SU-DHL-6 (cell line): ENCODE measurements around the gene SUGCT.

ENCODE experiments used
- CTCF ChIP-seq: fragments of 200-600 bp; sonication (generic); IDR thresholded peaks from one replicate; pipeline ENCODE4 v1.5.1; 2017; ENCODE audit warnings: antibody characterized with exemption, mild to moderate bottlenecking, low read length, moderate library complexity; ENCODE audit not compliant: insufficient read depth, poor library complexity, severe bottlenecking
- EZH2phosphoT487 ChIP-seq: fragments of 200-600 bp; sonication (generic), shearing (Covaris generic); conservative IDR thresholded peaks from 2 replicates; pipeline ENCODE4 v1.6.1; 2018; ENCODE audit warnings: mild to moderate bottlenecking, antibody characterized with exemption, low read length, moderate library complexity, mixed read lengths

- TF ChIP-seq CTCF (no peak), EZH2phosphoT487 (no peak)
Observed at GRCh38 chr7:40403703-40404476, 269.1 kb downstream of the SUGCT start.
